Measurements from ENCODE around the gene HOXC4.
"Not testable (repeated sequence)": the region's sequence is repeated elsewhere in the genome, so short reads cannot be mapped to it uniquely, and the experiment has no call there.

The HOXC4 gene

GRCh38 chr12:54042033-54042432, 11.6 kb upstream of the HOXC4 start:
- DNase-seq, result not testable (repeated sequence)

- DNase-seq, result no peak
Measured at GRCh38 chr12:54042970-54043853, 10.4 kb upstream of the HOXC4 start.

DNA sequence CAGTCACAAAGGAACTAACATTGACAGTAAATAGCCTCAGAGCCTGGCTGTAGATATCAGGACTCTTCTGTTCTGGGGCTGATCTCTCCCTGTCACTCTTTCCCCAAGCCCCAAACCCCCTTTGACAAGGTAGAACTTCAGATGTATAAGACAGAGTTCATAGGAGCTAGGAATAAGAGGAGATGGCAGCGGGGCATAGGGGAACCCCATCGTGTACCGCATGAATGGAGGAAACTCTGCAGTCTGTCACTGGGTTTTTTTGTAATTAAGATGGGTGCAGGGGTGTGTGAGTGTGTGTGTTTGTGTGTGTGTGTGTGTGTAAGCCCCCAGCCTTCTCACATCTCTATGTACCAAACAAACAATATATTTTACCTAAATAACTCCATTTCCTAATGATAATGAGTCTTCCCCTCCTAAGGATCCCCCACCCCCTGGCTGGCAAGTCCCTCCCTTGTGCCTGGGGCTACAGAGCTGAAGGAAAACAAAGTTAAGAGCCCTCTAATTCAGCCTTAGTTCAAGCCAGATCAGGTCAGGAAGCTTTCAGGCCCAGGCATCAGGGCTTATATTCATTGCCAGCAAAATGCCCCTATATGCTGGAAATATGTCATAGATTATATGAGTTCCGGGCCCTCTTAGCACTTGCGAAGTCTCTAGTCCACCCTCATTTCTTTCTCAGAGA, 9.1 kb upstream of the HOXC4 start:
- DNase-seq, result no peak

DNA sequence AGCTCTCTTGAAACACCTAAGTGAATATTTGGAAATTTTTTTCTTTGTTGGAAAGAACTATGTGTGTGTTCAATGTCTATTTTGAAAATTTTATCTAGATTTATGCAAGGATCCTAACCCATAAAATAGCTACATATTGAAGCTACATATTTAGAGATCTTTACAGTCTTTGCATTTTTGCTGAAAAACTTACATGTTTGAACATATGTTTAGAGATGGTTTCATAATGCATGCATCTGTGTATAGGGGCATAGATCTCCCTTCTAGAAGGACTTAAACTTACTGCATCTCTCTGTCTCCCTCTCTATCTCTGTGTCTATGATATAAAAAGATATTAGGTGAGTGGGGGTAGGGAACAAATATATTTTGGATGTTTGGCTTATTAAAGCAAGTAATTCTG, 8.2 kb upstream of the HOXC4 start:
- DNase-seq, result no peak

DNA sequence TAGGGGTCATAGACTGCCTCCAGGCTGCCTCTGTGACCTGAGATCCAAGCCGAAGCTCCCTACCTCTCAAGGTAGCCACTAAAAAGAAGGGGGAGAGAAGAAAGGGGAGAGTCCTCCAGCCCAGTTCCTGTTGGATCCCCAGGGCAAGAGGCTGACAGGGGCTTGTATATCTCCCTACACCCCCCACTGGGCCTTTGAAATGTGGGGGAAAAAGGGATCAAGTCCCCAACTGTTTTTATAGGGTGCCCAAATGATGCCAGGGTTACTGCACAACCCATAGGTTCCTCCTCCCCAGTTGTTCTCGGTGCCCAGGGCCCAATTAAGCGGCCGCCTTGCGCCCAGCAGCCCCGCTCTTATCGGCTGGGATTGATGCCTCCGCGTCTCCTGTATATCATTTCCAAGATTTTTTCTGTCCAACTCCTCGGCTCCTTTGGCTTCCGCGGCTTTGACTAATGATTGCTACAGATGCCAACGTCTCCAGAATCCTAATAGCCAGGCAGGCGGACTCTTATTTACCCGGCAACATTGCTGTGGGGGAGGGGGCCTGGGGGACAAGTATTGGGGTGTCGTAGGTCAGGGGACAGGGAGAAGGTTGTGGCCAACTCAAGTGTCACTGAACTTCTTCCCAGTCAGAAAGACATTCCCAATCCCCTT, 7.6 kb upstream of the HOXC4 start:
- no peak for DNase-seq

GRCh38 chr12:54046809-54047159, 6.9 kb upstream of the HOXC4 start:
- DNase-seq, result no peak

DNA sequence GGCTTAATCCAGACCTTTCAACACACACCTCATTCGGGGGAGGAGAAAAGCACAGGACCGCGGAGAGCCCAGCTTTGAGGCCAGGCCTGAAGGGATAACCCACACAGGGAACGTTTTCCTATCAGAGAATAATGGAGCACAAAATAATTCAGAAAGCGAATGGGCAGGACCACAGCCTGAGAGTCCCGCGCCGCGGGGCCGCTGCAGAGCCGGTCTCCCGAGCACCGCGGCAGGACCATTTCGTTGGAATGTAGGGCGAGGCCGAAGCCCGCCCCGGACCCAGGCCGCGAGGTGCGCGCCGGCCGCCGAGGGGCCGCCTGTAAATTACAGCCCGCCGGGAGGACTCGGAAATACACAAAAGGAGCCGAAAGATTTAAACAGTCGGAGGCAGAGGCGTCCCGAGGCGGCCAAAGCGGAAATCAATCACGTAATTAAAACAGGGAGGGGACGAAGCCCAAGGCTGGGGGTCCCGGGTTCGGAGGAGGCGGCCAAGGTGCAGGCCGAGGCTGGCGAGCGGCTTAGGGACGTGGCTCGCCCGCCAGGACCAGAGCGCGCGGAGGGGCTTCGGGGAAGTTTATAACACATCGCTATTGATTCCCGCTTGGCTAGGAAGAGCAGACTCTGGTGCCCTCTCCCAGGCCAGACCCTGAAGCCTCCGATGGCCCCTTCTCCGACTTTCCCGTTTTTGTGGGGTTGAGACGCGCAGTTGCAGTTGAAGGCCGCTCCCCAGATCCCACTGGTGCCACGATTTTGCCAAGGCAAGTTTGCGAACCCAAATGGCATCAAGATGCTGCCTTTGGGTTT, 6.3 kb upstream of the HOXC4 start:
- peak; percentile 59 for DNase-seq

GRCh38 chr12:54047964-54048303, 5.7 kb upstream of the HOXC4 start:
- DNase-seq, result no peak

DNA sequence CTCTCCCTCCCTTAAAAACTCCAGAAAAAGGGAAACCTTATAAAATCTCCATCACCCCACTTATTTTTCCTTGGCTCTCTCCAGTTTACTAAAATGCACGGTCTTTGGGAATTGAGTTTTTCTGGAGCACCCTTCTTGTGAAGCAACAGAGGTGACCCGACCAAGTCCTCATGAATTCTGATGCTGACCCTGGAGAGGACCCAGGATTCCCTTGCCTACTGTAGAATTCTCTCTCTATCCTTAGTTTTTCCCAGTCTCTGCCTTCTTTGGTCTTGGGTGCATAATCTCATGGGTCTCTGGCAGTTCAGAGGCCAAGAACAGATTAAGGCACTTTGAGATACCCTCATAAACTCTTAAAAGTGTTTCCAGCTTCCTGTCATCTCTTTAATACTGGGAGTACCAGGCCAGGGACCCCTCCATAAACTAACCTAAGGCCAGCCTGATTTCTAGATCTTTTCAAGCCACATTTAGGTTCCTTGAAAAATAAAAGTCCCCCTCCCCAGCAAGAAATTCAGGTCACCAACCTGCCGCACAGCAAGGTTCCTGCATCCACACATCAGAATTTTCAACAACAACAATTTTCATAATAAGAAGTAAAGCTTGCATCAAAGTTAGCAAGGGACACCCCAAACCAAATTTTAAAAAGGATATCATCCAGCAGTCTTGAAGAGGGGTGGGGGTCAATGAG, 5.1 kb upstream of the HOXC4 start:
- DNase-seq, result no peak

- DNase-seq, result no peak
Measured at GRCh38 chr12:54049108-54049507, 4.5 kb upstream of the HOXC4 start.

DNA sequence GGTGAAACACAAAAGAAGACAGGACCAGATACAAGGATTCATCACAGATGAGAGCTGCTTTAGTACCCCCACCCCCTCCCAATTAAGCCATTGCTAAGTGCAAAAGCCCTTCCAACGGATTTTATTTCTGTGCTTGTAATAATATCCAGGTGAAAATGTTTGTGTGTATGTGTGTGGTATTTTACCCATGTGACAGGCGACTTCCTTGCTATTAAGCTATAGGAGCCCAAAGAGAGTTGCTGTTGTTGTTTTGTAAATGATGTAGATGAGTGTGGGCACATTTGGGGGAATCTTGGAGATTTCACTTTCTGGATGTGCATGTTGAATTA, 3.2 kb upstream of the HOXC4 start:
- no peak for DNase-seq

GRCh38 chr12:54051026-54051842, 2.4 kb upstream of the HOXC4 start:
- DNase-seq, result no peak

GRCh38 chr12:54051874-54052437, 1.7 kb upstream of the HOXC4 start:
- no peak for DNase-seq

- DNase-seq, result peak; percentile 59
Measured at GRCh38 chr12:54052438-54053002, 1.1 kb upstream of the HOXC4 start.

- DNase-seq, result peak; percentile 66
Measured at GRCh38 chr12:54053003-54053750, 458 bp upstream of the HOXC4 start.

- DNase-seq, result no peak
Measured at GRCh38 chr12:54054742-54055194, 1.1 kb downstream of the HOXC4 start.

DNA sequence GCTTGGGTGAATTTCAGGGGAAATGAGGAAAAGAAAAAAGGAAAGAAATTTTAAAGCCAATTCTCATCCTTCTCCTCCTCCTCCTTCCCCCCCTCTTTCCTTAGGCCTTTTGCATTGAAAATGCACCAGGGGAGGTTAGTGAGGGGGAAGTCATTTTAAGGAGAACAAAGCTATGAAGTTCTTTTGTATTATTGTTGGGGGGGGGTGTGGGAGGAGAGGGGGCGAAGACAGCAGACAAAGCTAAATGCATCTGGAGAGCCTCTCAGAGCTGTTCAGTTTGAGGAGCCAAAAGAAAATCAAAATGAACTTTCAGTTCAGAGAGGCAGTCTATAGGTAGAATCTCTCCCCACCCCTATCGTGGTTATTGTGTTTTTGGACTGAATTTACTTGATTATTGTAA, 1.9 kb downstream of the HOXC4 start:
- DNase-seq, result no peak

GRCh38 chr12:54056110-54056509, 2.5 kb downstream of the HOXC4 start:
- no peak for DNase-seq

DNA sequence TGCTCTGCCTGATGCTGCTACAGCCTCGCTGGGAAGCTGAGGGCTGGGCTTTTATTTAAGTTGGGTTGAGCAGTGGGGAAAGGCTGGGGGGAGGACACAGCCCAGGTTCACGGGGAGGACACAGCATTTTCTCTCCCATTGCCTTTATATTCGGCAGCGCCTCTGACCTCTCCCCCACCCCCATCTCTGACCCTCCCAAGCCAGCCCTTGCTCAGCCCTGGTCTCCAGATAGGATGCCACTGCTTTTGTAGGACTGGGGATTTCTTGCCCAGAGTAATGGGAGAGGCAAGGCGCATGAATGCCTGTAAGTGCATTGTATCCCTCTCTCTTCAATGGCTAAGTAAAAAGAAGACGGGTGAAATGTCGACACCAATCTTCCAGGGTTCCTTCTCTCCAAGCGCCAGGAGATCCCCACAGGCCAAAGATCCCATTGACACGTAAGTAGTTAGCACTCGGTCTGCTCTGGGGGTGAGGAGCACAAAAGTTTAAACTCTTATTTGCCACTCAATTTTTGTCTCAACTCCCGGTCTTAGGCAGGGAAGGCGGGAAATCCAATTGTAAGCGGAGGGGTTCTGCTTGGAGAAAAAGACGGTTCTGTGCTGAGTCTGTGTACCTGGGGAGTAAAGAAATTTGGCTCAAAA, 4.6 kb downstream of the HOXC4 start:
- DNase-seq, result no peak

DNA sequence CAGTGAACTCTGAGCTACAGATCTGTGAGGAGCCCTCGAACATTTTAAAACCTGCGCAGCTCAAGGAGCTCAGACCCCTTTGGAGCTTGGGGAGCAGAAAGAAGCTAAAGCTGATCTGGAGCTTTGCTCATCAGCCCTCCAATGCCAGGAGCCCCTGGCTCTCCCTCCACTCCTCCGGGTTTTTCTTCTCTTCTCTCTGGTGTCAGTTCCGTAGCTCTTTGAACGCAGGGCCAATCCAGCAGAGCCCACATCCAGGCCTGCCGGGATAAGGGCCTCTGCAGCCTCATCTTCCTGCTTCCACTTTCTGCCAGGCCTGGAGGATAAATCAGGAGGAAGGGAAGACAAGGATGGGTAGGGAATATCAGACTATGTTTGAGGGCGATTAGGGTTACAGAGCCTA, 6.0 kb downstream of the HOXC4 start:
- DNase-seq, result no peak
